GM21786 (cell line): Measurements from ENCODE around the gene SPOP.
"Not testable (repeated sequence)": the region's sequence is repeated elsewhere in the genome, so short reads cannot be mapped to it uniquely, and the experiment has no call there.

Experiments used
- ATAC-seq: cut with Tn5 transposase; IDR thresholded peaks from one replicate; pipeline ENCODE4 v1.9.1; 2021; ENCODE audit not compliant: unreplicated experiment

The SPOP gene

DNA sequence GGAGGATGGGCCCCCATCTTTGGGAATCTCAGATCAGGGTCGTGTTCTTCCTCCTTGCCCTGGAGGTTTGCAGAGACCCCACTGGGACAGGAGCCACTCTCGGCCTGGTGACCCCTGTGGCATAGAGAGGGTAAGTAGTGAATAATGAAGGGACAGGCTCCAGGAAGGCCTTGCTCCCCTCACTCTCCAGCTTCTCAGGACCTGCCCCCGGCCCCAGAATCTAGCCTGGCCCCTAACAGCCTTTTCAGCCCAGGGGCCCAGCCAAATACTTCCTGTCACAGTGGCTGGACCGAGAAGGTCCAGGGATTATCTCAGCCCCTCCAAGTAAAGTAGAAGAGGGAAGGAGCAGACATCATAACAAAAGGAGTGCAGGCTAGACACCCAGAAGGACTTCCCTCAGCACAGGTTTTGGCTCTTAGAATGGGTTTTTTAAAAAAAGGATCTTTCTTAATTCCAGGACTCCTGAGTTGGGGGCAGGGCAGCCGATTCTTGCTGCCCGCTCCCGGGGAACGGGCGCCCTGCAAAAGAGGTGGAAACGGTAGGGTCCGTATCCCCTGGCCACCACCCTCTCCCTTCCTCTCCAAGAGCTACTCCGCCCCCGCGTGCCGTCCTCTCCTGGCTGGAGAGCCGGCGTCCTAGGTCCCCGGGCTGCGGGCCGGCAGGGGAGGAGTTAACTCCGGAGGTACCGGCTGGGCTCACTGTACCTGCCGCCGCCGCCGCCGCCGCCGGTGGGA, 102.8 kb downstream of the SPOP start:
- ATAC-seq, result no peak

DNA sequence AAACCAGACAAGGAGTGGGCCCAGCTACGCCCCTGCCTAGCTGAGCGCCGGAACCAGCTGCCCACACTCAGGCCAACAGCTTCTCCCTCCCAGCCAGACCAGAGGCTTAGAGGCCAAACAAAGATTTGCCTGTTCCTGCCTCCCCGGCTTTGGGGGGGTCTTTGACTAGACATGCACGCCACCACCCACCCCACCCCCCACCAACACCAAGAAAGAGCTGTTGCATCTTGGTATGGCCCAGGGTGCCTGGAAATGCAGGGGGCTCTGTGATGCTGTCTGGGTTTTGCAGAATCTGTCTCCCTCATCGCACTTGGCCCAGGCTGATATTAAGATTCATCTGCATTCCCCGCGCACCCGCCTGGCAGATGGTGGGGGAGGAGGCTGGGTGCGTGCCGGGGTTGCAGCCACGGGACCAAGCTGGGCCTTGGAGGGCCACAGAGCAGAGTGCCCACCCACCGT, 103.5 kb downstream of the SPOP start:
- no peak for ATAC-seq

DNA sequence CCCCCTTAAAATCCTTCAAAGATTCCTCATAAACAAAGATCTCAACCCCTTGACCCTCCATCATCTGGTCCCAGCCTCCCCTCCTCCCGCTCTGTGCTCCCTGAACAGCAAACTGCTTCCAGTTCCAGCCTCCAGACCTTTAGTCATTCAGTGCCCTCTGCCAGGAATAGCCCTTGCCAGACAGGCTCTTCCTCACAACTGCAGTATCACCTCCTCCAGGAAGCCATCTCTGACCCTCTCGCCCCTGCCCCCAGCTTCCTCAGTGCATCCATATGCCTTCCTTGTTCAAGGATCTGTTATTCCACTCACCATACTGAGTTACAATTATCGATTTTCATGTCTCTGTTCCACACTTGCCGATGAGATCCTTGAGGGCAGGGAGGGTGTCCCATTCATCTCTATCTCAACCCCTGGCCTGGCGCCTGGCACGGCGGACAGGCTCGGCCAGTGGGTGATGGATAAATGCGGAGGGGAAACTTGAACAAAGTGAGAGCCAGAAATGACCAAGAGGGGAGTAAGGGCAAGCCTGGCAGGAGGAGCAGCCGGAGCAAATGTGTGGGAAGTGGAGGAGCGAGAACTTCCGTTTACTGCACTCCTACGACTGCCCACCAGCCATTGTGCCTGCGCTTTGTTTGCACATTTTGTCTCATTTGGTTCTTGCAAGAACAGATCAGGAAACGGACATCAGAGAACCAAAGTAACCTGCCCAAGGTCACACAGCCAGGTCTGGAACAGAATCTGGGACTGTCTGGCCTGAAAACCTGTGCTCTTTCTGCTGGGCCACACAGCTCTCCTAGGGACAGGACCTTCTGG, 104.2 kb downstream of the SPOP start:
- ATAC-seq, result no peak

DNA sequence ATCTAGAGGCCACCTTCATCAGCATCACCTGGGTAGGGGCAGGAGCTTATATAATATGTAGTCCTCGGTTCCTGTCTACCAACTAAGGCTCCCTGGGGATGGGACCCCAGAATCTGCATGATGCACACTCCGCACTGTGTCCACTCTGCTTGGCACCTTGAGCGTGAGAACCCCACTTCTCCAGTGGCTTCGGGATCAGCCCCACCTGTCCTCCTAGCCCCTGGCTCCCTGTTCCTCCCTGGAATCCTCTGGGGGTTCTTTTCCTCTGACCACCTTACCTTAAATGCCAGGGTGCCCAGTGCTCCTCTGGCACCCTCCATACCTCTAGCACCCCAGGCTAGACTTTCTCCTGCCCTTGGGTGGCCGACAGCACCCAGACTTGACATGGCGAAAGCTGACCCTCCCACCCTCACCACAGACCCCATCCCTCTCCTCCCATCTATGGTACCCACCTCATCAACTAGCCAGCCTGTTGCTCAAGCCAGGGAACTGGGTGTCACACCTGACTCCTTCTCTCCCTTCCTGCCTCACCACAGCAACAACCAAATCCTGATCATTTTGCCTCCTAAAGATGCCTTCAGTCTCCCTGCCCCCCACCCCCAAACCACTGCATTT, 105.0 kb downstream of the SPOP start:
- no peak for ATAC-seq

GRCh38 chr17:49572226-49572625, 105.7 kb downstream of the SPOP start:
- ATAC-seq, result no peak

DNA sequence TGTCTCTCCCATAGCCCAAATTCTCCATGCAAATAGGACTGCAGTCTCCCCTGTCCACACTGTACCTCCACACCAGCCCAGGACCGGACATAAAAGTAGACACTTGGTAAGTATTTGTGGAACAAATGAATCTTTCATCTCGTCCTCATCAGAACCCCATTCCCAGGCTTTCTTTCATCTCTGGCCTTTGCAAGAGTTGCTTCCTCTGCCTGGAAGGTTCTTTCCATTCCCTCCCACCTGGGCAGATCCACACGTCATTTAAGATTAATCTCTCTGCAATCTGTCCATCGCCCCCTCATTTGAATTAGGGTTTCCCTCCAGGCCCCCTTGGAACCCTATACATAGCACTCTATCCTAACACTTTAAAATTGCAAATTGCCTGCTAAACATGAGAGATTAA, 106.1 kb downstream of the SPOP start:
- ATAC-seq, result no peak

DNA sequence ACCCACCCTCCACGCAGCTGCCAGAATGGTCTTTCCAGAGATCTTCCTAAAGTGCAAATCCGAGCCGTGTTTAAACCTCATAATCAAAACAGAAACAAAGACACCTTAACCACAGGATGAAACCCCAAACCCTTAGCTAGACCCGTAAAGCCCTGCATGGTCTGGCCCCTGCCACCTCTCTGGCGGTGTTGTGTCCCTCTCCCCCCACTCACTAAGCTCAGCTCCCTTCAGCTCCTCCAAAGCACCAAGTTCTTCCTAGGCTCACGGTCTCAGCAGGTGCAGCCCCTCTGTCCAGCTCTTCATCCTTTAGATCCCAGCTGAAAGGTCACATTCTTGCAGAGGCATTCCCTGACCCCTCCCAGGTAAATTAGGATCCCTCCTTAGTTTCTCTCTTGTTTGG, 106.6 kb downstream of the SPOP start:
- no peak for ATAC-seq

DNA sequence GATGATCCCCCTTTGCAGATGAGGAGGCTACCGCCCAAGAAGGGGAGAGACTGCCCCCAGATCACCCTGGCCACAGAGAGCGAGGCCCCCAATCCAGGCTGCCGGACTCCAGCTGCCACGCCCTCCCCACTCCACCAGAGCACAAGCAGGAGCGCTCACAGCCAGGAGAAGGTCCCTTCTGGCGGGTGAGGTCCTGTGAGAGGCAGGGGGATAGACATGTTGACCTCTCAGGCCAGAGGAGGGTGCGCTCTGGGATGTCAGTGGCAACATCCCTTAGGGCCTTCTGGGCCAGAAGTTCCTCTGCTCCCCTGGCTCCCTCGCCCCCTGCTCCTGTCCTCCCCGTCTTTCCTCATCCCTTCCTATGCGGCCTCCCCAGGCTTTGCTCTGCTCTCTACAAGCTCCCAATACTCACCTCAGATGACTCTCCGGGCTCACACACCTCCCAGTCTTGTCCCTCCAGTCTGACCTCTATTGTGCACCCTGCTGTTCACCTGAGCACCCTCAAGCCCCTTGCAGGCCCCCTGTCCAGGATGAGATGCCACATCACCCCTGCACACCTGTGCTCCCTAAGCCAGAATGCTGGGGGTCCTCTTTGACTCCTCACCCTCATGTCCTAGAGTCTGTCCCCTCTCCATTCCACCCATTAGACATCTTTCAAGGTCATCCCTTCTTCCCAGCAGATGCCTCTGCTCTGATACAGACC, 107.2 kb downstream of the SPOP start:
- ATAC-seq, result no peak

- not testable (repeated sequence) for ATAC-seq
Observed at GRCh38 chr17:49568695-49569047, 109.2 kb downstream of the SPOP start.

DNA sequence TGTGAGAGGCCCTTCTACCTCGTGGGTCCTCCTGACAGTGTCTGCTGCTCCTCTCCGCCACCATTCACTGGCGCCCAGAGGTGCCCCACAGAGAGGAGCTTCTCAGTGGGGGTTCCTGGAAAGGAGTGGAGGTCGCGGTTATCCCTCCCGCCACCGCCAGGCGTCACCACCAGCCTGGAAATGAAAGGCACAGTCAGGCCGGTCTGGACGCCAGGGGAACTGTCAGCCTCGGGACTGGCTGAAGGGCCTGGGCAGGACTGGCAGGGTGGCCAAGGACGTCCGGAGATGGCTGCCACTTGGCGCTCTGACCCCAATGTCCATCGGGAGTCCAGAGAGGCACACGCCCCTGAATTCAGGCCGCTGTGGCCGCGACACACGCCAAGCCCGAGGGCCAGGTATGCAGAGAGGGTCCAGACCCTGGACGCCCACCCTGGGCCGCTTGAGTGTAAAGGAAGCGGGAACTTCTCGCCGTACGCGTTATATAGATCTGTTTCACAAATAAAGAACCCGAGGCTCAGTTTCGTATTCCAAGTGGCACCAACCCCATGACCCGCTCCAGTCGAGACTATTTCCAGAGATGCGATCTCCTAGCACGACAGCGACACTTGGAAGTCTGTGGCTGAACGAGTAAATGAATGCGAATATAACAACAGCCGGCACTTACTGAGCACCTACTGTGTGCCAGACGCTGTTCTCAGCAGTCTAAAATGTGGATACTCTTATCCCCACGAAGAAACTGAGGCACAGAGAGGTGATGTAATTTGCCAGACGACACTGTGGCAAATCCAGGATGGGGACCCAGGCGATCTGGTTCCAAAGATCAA, 109.8 kb downstream of the SPOP start:
- no peak for ATAC-seq

- ATAC-seq, result no peak
Observed at GRCh38 chr17:49567104-49567521, 110.8 kb downstream of the SPOP start.

- no peak for ATAC-seq
Observed at GRCh38 chr17:49566668-49567071, 111.2 kb downstream of the SPOP start.

DNA sequence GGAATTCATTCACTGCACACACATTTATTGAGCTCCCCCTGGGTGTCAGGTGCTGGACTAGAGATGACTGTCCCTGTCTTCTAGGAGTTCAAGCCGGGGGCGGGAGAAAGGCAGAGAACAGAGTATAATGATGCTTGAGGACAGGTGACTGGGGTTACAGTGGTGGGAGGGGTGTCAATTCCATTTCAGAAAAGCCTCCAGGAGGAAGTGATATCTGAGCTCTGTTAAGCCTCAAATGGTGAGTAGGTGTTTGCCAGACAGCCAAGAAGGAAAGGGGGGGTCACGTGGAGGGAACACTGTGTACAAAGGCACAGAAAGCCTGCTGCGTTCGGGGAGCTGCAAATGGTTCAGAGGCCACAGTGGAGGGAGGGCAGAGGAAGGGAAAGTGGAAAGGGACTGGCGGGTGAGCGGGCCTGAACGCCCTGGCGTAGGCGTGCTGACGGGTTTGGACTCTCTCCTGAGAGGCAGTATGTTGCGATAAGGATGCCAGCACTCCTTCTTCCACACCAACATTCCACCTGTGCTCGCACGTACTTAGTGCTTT, 111.9 kb downstream of the SPOP start:
- no peak for ATAC-seq

- no peak for ATAC-seq
Observed at GRCh38 chr17:49564638-49565037, 113.3 kb downstream of the SPOP start.

- no peak for ATAC-seq
Observed at GRCh38 chr17:49557312-49558024, 120.4 kb downstream of the SPOP start.

DNA sequence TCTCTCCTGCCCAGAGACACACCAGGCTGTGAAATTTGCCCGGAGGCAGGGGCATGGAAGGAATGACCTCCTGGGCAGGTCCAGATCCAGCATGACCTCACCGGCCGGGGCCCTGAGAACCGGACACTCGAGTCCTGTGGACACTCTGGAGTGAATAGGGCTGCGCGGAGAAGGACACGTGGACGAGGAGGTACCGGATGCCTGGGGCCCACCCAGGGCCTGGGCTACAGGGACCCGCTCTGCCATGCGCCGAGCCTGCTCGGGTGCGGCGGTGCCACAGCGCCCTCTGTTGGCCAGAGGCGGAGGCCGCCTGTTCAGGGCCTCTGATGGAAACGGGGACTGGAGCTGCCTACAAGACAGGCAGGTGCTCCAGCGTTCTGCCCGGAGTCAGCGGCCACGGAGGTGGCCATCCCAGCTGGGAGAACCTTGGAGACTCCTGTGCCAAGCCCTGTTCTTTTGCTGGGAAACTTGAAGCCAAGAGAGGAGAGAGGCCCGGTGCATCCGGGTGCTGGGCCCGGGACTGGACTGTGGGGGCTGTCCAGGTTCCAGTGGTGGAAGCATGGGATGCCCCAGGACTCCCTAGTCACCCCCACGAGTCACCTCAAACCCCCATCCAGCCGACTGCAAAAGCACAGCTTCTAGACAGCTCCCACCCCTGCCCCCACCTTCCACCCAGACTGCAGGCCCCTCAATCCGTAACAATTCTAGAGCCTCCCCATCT, 121.5 kb downstream of the SPOP start:
- no peak for ATAC-seq

DNA sequence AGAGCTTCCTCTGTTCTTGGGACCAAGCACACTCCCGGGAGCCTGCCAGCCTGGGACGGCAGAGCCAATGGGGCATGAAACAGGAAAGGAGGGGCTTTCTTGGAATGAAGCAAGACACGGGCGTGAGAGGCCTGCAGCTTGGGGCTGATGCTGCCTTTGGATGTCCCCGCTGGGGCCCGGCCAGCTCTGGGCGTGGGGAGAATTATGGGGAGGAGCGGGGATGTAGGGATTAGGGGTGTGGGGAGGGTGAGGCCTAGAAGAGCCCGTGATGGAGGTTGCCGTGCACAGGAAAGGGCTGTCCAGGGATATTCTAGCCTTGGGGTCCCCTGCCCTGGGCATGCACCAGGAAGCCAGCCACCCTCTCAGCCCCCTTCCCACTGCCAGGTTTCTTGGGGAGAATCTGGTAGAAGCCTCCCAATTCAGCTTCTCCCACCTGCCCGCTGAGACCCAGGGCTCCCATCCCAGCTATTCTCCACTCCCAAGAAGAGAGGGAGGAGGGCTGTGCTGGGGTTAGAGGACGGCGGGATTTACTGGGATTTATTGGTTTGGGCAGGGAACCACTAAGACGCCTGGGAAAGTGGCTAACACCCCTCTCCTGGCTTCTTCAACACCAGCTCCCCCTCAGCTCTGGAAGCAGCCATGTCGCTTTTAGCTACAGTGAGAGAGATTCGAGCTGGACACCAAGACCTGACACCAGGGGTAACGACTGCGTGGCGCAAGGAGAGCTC, 122.2 kb downstream of the SPOP start:
- no peak for ATAC-seq
